GM18511 (cell line): ENCODE data around the gene GABRP.

Source experiments
- ATAC-seq: cut with Tn5 transposase; IDR thresholded peaks from one replicate; pipeline ENCODE4 v1.9.1; 2021; ENCODE audit warnings: mild to moderate bottlenecking, moderate library complexity; ENCODE audit not compliant: unreplicated experiment

The GABRP gene

GRCh38 chr5:170860415-170860814, 76.9 kb downstream of the GABRP start:
- no peak for ATAC-seq

GRCh38 chr5:170860818-170861666, 77.5 kb downstream of the GABRP start:
- no peak for ATAC-seq

GRCh38 chr5:170861667-170861916, 78.1 kb downstream of the GABRP start:
- ATAC-seq = no peak

GRCh38 chr5:170861917-170862766, 78.6 kb downstream of the GABRP start, which contains the start of gene RANBP17:
Gene RANBP17, plus strand, starts transcription at chr5:170862018.
- no peak for ATAC-seq

GRCh38 chr5:170863646-170864045, 80.1 kb downstream of the GABRP start:
- no peak for ATAC-seq
